NCI-H1092 treated with DMSO at 0.1 percent for 48 hours (cell line): ENCODE data around the gene CD8A.
"Not testable (repeated sequence)": the region's sequence is repeated elsewhere in the genome, so short reads cannot be mapped to it uniquely, and the experiment has no call there.

ENCODE experiments used
- DNase-seq: peaks from one replicate; lab custom pipeline; 2025; lab: John Stamatoyannopoulos, UW

The CD8A gene

DNA sequence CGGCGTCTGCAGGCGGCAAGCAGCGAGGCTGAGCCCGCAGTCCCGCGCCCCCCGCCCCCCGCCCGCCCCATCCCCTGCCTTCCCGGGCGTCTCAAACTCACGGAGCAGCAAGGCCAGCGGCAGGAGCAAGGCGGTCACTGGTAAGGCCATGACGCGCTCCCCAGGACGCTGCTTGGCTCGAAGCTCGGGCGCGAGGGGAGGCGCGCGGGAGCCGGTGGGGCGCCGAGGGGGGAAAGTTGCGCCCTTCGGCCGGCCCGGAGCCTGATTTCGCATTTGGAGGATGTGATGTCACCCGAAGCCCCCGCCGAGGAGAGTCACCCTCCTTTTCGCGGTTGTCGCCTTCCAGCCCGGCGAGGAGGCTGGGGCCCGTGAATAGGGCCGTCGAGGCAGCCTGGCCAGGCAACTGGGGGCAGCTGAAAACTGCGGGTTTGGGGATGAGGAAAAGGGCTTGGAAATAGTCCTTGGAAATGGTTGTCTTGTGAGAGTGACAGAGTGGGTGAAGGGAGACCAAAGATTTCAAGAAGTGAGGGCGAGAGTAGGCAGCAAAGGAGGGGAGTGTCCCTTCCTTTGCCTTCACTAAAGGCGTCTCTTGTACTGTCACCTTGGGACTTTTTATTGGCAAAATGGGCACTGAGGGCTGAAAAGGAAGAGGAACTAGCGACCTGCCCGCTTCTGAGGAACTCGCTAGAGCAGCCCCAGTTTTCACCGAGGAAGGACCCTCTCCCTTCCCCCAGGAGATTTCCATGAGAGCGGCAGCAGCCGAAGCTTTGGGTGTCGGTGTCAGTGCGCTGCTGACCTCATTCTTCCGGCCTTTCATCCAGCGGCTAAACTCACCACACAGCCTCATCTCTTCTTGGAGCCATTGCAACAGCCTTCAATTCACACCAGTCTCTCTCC, at the start of gene CD8A:
TSS of gene CD8A (minus strand) at position 238 of the 897 bp plus-strand sequence. CDS start at position 150, 88 bp downstream.
- DNase-seq: no peak

DNA sequence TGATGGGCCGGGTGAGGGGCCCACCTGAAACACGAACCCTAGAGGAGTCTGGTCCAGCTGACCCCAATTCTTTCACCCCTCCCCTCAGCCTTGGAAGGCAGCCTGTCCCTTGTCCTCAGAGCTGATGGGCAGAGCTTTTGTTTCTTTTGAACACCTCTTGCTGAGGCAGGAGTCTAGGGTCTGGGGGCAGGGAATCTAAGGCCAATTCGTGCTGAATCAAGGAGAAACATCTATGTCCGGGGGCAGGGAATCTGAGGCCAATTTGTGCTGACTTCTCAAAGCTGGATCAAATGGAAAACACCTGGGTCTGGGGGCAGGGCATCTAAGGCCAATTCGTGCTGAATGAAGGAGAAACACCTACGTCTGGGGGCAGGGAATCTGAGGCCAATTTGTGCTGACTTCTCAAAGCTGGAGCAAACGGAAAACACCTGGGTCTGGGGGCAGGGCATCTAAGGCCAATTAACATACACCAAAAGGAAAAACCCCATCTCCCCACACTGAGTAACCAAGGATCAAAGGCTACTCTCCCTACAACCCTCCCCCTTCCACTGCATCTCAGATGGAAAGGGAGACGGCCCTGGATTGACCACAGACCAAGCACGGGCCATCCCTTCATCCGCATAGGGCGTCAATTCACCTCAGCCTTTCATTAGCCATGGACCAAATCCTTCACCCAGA, 49.3 kb upstream of the CD8A start:
- DNase-seq: not testable (repeated sequence)

DNA sequence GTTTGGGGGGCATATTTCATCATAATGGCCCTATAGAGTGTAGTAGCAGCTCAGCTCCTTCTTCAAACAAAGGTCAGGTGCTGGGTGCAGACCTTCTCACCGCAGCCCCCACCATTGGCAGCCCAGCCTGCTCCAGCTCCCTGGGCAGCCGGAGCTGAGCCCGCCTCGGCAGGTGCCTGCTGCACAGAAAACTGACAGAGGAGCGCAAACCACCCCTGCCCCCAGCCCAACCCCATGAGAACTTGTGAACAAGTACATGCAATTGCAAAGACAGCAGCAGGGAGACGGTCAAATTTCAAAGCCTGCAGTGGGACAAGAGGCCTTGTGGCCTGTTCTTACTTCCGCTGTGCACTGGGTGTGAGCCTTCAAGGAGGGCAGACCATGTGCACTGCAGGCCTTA, 48.7 kb upstream of the CD8A start:
- DNase-seq: not testable (repeated sequence)

DNA sequence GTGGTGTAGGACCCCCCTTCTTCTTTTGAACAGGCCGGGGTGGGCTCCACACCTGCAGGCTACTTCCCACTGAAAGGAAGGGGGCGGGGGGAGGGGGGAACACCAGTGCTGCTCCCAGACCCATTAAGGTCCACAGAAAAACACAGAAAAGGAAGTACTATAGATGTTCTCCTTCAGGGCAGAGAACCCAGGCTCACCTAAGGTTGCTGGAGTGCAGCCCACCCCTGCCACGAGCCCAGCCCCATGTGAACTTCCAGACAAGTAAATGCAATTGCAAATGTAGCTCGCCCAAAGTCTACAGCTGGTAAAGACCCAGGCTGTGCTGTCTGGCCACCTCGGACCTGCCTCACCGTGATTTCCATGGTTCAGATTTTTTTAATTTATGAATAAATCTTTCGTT, 47.0 kb upstream of the CD8A start:
- DNase-seq: not testable (repeated sequence)

DNA sequence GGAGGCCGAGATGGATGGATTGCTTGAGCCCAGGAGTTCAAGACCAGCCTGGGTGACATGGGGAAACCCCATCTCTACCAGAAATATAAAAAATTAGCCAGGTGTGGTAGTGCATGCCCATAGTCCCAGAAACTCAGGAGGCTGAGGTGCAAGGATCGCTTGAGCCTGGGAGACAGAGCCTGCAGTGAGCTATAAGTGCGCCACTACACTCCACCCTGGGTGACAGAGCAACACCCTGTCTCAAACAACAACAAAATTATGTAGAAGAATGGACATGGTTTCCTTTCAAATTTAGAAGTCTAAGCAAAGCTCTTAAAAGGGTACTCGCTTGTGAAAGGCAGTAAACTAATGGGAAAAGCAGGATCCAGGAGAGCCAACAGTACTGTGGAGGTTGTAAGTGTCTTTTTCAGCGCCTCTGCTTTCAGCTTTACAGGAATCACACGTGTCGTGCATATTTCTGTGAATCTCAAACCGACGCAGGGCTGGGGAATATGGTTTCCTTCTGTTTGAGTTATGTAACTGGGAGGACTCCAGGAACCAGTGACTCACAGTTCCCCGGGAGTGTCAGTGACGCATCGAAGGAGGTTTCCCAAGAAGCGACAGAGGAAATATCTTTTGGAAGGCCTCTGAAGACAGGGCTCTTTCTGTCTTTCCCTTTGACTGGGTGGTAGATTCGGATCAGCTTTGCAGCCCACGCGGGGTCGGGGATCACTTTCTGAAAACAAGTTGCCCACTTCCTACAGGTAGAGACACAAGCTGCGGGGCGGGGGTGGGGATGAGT, 46.4 kb upstream of the CD8A start:
- not testable (repeated sequence) for DNase-seq

DNA sequence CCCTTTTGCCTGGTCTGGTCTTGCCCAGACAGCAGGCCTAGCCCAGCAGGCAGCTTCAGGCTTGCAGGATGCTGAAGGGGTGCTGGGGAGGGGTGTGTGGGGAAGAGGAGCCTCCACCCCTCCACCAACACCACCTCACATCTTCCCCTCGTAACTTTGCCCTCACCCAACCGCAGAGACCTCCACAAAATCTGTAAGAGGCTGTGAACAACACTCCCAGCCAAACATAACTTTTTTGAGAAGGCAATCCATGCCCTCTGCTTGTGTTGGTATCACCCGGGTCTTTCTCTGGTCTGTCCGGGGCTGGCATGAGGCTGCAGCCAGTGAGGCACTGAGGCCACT, 44.8 kb upstream of the CD8A start:
- not testable (repeated sequence) for DNase-seq

DNA sequence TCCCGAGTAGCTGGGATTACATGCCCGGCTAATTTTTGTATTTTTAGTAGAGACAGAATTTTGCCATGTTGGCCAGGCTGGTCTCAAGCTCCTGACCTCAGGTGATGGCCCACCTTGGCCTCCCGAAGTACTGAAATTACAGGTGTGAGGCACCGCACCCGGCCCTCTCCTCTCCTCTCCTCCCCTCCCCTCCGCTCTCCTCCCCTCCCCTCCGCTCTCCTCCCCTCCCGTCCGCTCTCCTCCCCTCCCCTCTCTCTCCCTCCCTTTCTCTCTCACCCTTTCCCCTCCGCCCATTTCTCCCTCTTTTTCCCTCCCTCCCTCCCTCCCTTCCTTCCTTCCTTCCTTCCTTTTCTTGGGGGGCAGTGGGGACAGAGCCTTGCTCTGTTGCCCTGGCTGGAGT, 42.6 kb upstream of the CD8A start:
- no peak for DNase-seq

DNA sequence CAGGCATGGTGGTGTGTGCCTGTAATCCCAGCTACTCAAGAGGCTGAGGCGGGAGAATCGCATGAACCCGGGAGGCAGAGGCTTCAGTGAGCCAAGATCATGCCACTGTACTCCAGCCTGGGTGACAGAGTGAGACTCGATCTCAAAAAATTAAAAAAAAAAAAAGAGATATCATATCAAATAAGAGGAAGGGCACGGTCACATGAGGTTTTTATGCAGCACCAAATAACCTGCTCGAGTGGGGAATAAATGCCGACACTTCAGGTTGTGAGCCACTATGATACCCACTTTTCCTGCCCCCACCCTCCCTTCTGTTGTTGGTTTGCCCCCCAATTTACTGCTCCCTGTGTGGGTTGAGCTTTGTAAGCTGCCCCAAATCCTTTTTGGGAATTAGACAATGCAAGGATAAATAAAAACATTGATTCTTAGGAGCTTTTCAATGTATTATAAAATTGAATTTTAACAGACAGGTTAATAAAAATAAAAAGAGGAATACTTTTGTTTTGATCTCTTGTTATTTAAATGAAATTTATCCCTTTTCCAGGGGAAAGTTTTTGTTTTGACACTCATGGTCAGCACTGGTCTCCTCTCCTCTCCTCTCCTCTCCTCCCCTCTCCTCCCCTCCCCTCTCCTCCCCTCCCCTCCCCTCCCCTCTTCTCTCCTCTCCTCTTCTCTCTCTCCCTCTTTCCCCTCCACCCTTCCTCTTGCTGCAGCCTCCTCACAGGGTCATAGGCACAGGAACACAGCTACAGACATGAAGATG, 41.8 kb upstream of the CD8A start:
- DNase-seq: no peak

DNA sequence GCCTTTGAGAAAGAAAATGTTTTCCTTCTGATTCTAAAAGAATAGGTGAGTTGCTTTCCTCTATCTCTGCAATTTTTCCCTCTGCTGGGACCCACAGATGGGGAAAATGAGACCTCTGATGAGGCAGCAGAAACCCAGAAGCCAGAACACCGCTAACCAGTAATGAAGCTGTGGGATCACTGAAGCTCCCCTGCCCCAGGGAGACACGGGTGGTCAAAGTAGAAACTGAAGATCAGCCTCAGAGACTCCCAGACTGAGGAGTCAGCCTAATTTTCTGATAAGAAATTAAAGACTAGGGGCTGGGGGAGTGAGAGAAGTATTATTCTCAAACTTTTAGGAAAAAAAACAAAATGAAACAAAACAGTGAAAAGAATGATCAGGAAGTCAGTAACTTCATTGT, 40.8 kb upstream of the CD8A start:
- no peak for DNase-seq

DNA sequence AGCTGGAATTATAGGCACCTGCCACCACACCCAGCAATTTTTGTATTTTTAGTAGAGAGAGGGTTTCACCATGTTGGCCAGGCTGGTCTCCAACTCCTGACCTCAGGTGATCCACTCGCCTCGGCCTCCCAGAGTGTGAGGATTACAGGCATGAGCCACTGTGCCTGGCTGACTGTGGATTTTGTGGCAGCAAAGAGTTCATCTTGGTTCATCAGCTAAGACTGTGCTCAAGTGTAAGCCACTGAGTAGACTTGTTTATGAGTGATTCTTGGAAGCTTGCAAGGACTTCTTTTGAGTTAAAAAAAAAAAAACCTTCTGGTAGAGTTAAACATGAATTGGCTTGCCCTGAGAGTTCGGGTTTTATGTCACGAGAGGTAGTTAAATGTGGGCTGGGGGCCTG, 36.2 kb upstream of the CD8A start:
- no peak for DNase-seq

DNA sequence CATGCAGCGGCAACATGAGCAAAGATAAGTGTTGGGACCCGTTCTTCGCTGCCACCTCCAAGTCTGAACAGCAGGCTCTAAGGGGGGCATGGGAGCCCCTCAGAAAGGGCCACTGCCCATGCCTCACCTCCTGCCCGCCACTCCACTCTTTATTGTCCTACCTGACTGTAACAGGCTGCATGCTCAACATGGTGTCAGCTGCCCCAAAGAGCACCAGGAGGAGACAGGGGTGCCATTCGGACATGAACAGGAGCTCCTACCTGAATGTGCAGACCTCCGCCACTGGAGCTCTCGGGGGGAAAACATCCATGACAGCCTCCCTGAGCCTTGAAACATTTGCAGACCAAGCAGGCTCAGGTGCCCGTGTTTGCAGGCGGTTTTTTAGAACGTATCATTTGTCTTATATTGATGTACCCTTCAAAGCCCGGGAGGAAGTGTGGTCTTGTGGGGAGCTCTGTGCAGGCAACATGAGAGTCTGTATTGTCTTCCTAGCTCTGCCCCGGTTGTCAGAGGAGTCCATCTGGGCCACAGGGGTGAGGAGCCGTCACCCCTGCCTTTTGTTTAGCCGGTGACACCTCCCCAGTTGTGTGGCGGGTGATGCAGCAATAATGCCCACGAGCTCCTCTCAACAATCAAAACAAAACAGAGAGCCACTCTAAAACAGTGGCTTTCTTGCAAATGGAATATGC, 35.1 kb upstream of the CD8A start:
- no peak for DNase-seq

DNA sequence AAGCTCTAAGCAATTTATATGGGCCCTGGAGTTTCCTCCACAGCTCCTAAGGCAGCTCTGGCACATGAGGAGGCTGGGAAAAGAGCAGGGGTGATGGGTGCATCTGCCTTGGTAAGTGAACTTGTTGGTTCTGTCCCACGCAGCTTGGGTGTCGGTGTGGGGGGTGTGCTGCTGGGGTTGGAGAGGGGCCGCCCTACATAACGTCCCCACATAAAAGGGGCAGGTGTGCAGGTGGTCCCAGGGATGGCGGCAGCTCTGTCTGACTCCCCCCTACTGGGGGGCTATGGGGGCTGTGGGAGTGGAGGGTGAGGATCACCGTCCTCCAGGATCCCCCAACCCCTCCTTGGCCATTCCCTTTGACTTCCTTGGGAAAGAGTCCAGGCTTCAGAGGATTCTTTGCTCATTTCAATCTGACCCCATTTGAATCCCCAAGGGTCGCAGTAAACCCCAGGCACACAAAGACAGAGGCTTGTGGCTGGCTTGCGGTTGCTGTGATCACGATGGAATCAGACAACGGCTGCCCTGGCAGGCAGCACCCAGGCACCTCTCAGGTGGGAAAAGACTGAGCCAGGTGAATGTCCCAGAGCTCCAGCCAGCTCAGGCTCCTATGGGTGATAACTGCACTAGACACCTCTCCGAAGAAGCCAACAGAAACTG, 34.5 kb upstream of the CD8A start:
- no peak for DNase-seq

DNA sequence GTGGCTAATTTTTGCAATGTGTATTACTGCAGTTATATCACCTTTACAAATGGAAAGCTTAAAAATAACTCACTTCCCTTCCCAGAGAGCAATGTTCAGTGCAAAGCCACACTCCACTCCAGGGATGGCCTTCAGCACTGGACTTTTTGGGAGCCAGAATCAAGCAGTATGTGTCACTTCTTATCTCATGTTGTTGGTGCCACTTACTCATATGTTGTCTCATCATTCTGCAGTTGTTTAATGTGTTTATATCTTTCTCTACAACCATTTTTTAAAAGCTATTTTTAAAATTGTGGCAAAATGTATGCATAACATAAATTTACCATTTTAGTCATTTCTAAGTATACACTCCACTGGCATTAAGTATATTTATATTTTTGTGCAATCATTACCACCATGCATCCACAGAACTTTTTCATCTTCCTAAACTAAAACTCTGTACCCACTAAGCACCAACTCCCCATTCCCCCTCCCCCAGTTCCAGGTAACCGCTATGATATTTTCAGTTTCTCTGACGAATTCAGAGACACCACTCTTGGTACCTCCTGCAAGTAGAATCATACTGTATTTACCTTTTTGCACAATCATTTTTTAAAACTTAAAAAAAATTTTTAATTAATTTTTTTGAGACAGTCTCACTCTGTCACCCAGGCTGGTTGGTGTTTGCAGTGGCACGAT, 32.1 kb upstream of the CD8A start:
- no peak for DNase-seq

DNA sequence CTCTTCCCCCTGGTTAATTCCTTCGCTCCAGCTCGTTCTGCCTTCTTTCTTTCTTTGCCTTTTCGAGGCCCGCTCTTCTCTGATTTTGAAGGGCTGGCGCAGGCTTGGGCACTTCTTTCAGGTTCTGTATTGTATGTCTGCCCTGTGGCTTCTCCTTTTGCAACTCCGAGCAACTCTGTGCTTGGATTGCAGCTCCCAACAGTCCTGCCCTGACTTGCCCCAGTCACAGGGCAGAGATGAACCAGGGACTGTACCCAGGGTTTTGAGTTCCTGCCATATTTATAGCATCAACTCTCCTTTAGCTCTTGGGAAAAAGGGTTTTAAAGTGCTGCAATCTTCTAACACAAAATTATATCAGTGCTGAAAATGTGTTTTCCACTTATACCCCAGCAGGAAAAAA, 31.1 kb upstream of the CD8A start:
- DNase-seq: no peak

DNA sequence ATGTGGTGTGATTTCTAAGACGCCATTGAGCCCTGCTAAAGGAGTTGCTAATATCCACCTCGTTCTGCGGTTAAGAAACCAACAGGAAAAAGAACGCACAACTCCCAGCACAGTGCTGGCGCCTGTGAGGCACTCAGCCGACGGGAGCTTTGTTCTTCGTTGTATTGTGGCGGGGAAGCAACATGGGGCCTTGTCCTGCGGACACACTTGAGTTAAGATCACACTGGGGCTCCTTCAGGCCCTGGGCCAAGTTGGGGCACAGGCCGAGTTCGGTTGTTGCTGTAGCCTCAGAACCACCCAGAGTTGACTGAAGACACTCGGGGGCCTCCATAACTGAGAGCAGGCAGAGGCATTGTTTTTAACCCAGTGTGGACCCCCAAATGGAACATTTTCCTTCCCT, 30.6 kb upstream of the CD8A start:
- no peak for DNase-seq

DNA sequence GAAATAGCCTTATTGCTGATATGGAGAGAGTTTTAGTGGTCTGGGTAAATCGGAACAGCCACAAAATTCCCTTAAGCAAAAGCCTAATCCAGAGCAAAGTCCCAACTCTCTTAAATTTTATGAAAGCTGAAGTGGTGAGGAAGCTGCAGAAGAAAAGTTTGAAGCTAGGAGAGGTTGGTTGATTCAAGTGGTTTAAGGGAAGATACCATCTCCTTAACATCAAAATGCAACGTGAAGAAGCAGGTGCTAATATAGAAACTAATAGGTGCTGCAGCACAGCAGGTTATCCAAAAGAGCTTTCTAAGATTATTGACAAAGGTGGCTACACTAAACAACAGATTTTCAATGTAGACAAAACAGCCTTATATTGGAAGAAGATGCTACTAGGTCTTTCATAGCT, 28.2 kb upstream of the CD8A start:
- DNase-seq: no peak

DNA sequence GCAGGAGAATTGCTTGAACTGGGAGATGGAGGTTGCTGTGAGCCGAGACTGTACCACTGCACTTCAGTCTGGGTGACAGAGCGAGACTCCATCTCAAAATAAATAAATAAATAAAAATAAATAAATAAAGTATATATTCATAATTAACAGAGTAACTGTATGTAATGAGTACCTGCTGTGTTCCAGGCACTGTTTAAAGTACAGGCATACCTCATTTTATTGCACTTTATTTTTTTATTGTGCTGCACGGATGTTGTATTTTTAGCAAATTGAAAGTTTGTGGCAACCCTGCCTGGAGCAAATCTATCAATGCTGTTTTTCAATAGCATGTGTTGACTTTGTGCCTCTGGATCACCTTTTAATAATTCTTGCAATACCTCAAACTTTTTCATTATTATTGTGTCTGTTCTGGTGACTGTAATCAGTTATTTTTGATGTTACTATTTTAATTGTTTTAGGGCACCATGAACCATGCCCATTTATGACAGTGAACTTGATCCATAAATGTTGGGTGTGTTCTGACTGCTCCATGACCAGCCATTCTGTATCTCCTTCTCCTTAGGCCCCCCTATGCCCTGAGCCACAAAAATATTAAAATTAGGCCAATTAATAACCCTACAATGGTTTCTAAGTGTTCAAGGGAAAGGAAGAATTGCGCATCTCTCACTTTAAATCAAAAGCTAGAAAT, 27.5 kb upstream of the CD8A start:
- DNase-seq: no peak

DNA sequence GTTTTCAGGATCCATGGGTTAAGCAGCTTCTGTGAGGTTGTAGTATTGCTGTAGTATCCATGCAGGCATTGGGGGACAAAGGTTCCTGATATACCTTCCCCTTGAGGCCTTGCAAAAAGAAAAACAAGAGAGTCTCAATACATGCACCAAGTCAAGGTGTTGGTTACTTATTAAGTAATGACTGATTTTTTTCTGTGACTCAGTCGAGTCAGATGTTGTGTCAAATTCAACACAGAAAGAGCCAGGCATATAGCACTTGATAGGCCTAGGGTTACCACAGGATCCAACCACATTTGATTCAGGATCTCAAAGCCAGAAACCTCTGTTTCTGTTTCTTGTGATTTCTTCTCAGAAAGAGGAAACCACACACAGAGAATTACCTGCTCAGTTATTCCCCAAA, 24.9 kb upstream of the CD8A start:
- no peak for DNase-seq

DNA sequence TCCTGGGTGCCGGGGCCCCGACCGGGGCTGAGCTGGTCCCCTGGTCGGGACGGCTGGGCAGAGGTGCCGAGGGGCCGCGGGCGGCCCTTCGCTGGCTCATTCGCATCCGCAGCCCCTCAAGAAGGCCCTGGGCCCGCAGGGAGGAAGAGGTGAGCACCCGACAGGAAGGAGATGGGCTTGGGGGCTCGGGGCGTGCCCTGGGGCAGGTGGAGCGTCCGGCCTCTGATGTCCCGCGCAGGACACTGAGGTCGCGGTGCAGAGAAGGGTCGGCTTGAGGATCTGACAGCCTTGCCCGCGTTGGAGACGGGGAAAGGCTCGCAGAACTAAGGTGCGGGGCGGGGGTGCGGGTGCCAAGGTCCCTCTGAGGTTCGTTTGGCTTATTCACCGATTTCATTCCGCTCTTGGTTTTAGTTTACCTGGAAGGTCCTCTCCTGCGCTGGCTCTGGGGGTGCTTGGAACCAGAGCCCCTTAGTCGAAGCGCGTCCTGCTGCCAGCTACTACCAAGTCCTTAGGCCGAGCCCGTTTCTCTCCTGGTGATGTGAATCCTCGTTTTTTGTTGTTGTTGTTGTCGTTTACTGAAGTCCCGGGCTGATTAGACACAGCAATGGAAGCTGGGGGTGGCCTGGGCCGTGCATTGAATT, 18.9 kb upstream of the CD8A start:
- DNase-seq: no peak
